HS-5 (cell line): ENCODE measurements around the gene CASS4.
"Not testable (repeated sequence)": the region's sequence is repeated elsewhere in the genome, so short reads cannot be mapped to it uniquely, and the experiment has no call there.

ENCODE experiments used
- DNase-seq: peaks from one replicate; pipeline ENCODE4 v3.0.0-alpha.2; 2012; ENCODE audit warnings: low read depth

The CASS4 gene

DNA sequence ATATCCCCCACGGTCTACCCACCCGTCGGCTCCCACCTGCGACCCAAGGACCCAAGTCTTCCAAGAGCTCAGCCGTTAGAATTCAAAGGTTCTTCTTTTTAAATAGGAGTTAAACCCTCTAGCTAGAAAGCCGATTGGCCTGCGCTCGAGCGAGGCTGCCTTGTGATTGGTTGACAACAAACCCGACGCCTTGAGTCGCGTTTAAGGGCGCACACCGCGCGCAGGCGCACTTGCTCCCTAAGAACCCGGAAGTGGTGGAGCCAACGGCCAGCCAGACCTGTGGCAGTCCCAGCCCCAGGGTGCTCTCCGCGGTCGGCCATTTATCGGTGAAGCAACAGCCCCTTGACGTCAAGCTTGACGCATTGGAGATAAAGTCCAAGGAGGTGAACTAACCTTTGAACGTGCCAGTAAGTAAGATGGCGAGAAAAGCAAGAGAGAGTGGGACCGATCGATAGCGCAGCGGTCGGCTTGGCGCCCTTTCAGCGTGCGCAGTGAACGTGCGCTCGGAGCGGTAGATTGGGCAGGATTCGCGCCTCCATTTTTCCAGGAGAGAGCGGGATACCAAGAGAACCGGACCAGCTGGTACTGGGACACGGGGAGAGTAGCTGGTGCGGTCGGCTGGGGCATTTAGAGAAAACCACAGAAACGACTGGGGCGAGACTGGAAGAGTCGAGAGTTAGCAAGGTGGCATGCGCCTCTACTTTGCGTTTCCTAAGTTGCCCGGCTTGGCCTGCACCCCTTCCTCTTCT is 19.8 kb upstream of the CASS4 start, which contains the start of the genes AURKA and CSTF1:
TSS of gene AURKA (minus strand) at position 84 of the 749 bp plus-strand sequence. CDS start 4,018 bp downstream, outside the sequence.
TSS of gene CSTF1 (plus strand) at position 514 of the 749 bp plus-strand sequence. CDS start 2,908 bp downstream, outside the sequence.
- peak; percentile 95 for DNase-seq

GRCh38 chr20:56392881-56393482 is 19.1 kb upstream of the CASS4 start:
- DNase-seq = no peak

DNA sequence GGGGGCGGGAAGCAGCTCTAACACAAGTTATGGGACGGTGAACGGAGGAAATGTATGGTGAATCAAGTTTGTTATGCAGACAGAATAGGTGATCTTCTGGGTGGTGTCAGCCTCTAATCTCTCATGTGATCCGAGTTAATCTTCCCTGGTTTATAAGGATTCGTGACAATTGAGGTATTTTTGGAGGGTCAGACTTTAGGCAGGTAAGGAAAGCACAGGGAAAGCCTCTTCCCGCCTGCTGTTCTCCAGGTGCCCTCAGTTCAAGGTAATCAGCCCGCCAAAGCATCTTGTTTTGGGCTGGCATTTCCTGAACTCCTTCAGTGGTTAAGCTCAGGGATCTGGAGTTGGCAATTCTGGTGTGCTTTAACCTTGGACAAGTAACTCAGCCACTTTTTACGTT is 18.4 kb upstream of the CASS4 start:
- no peak for DNase-seq

DNA sequence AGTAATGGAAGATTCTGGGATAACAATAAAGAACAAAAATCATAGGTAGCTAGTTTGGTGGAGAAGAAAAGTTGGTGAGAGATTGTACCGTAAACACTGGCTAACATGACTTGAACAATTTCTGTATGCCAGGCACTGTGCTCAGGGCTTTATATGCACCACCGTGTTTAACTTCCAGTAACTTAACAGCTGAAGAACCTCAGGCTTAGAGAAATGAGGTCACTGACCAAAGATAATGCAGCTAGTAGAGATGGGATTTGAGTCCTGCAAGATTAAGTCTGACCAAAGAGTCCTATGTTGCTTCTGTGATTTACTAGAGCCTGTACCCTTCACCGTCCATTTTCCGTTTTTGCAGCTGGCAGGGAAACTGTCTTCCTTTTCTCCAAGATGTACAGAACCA is 16.9 kb upstream of the CASS4 start:
- no peak for DNase-seq

DNA sequence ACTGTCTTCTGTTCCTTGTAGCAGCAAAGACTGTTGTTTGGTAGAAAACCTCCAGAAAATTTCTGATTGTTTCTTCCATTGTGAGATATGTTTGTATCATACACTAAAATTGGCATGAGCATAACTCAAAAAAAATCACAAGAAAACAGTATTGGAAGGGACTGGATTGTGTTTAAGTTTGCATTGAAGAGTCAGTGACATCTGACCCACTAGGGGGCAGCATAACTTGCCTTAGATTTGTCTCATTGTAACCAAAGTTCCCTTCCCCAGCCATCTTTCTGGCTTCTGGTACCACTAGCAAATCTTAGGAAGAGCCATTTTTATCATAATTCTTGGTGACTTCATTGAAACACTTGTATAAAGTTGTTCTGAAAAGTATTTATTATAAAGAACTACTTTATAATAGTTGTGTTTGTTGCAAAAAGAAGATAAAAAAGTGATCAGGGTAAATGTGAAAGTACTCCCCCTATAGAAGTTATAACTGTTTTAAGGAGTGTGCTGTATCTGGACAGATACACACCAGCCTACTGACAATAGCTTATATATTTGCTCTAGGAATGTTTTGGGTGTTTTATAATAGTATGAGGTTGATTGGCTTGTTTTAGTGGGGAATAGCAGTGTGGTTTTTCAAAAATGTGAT is 11.9 kb upstream of the CASS4 start:
- DNase-seq = no peak

DNA sequence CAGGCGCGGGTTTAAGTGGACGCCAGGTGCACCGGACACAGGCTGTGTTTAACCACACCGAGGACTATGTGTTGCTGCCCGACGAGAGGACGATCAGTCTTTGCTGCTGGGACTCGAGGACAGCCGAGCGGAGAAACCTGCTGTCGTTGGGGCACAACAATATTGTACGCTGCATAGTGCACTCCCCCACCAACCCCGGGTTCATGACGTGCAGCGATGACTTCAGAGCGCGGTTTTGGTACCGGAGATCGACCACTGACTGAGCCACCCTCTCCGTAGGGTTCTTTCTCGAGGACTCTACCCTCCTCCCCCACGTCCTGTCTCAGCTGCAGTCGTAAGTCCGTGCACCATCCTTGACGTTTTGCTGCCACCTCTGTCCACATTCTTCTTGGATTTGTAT is 8.6 kb upstream of the CASS4 start:
- no peak for DNase-seq

DNA sequence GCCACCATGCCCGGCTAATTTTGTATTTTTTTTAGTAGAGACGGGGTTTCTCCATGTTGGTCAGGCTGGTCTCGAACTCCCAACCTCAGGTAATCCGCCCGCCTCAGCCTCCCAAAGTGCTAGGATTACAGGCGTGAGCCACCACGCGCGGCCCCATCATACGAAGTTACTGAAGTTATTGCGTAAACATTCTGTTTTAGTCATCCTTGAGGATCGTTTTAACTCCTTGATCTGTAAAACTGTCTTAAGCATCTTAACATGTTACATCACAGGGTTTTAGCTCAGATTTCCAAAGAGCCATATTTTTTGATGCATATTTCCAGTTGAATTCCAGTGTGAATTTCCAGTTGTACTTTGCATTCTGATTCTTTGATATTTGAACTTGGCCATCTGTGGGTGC is 6.7 kb upstream of the CASS4 start:
- DNase-seq = not testable (repeated sequence)

- no peak for DNase-seq
These were observed 5.2 kb upstream of the CASS4 start for GRCh38 chr20:56406910-56407309.

GRCh38 chr20:56409521-56409920 is 2.5 kb upstream of the CASS4 start:
- no peak for DNase-seq

GRCh38 chr20:56409956-56410355 is 2.1 kb upstream of the CASS4 start:
- DNase-seq = no peak

GRCh38 chr20:56411287-56411686 is 773 bp upstream of the CASS4 start:
- DNase-seq = not testable (repeated sequence)

- no peak for DNase-seq
These were observed 372 bp downstream of the CASS4 start for GRCh38 chr20:56412473-56412790.

DNA sequence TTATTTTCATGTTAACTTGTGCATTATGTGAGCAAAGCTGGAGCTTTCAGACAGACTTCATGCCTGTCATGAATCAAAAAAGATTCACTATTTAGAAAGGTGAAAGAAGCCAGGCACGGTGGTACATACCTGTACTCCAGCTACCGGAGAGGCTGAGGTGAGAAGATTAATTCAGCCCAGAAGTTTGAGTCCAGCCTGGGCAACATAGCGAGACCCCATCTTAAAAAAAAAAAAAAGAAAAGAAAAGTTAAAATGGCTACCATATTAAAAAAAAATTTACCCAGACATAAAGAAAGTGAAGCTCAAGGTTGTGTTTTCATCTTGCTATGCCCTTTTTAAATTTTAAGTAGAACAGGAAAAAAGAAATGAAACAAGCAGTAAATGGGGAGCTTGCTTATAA is 889 bp downstream of the CASS4 start:
- DNase-seq = no peak

DNA sequence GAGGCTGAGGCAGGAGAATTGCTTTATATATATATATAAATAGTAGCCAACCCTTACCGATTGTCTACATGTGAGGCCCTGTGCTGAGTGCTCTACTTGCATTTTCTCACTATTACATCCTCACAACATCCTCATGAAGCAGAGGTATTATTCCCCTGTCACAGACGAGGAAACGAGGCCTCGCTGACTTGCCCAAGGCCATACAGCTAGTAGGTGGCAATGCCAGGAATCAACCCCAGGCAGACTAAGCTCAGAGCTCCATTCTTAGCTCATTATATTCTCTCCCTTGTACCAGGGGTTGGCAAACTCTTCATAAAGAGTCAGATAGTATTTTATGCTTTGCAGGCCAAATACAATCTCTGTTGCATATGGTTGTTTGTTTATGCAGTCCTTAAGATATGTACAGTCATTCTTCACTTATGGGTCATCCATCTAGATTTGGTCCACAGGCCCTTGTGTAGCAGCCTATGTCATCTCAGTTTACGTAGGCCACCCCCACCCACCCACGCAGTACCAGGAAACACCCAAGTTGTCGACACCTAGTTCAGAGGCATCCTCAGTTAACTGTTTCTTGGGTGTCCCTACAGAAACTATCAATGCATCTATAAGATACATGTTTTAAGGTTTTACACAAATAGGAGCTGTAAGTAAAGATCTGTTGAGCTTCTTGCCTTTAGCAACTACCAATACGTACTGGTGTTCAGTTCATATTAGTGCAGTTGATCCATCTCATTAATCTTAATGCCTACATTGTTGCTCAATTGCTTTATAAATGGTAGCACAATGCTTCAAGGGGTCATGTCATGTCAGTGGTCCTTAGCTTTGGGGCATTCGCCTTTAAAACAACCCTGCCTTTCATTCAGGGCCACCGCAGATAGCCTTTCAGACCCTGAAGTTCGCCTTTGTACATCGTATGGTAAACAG is 3.0 kb downstream of the CASS4 start:
- DNase-seq = no peak

DNA sequence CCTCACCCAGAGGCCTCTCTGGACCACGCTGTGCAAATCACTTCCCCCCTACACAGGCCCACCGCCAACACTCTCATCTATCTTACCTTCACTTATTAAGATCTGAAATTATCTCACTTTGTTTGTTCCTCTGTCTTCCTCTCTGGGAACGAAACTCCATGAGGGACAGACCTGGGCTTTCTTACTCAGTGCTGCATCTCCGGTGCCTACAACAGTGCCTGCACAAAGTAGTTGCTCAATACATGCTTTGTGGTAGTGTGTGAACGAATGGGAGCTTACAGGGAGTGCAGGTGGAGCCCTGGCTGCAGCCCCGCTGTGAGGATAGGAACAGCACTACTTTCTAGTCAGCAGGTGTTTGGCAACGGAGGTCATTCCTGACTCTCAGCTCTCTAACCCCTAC is 5.3 kb downstream of the CASS4 start:
- DNase-seq = no peak

DNA sequence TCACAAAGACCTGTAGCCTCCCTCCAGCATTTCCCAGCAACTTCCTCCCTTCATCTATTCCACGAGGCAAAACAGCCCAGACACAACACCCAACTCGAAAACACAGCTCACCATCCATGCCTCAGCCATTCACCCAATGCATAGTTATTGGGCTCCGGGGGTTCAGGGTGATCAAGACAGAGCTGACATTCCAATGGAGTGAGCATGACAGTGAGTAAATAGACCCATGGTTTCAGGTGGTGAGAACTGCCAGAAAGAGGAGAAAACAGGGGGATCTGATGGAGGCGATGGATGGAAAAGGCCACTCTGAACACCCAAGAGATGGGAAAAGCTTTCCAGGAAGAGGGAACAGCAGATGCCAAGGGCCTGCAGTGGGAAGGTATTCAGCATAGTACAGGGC is 5.9 kb downstream of the CASS4 start:
- DNase-seq = no peak

DNA sequence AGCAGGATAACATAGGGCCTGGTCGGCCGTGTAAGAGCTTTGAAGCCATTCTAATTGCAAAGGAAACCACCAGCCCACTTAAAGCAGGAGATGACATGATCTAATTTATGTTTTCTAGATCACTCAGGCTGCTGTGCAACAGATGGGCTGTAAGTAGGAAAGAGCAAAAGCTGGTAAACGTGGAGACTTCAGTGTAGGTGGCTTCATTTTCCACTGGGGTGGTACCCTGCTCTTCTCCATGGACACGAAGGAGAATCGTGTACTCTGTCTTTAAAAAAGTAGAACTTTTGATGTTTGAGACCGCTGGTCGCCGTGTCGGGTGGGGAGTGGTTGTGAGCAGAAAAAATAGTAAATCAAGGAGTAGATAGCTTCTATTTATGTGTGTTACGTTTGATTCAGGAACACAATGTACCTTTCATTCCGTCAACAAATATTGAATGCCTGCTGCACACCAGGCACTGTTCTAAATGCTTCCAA is 6.4 kb downstream of the CASS4 start:
- DNase-seq = no peak

DNA sequence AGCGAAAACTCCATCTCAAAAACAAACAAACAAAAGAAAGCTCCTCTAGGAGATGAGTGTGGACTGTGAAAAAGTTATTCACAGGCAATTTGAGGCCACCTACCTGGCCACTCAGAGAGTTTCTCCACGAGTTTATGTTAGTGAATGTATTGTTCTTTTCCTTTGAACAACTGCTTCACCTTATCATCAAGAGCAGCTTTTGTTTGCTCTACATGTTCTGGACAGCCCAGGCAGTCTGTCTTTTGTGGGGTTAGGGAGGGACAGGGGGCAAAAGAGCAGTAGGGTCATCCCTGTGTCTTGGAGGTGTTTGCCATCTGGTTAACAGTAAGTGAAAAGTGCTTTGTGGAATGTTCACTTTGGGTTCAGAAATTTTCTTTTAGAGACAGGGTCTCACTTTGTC is 8.0 kb downstream of the CASS4 start:
- no peak for DNase-seq

DNA sequence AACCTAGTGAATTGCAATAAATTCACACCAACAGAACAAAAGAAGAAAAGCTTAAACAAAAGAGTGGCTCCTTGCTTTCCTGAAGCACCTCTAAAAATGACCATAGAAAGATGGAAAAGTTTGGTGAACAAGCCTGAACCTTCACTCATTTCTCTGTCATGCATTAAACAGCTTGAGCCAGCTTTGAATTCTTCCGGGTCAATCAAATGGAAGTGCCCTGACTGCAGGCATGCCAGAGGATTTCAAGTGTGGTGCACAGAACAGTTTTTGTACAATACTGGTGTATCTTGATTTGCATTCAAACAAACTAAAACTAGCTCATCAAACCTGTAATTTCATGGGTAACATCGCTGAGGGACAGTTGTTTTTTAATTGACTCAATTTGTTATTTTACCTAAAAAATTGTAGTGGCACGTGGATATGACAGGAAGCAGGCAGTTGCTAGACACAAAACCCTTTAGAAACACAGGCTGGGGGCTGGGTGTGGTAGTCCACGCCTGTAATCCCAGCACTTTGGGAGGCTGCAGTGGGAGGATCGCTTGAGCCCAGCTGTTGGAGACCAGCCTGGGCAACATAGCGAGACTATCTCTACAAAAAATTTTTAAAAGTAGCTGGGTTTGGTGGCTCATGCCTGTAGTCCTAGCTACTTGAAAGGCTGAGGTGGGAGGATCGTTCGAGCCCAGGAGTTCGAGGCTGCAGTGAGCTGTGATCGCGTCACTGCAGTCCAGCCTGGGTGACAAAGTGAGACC is 9.1 kb downstream of the CASS4 start:
- DNase-seq = no peak

DNA sequence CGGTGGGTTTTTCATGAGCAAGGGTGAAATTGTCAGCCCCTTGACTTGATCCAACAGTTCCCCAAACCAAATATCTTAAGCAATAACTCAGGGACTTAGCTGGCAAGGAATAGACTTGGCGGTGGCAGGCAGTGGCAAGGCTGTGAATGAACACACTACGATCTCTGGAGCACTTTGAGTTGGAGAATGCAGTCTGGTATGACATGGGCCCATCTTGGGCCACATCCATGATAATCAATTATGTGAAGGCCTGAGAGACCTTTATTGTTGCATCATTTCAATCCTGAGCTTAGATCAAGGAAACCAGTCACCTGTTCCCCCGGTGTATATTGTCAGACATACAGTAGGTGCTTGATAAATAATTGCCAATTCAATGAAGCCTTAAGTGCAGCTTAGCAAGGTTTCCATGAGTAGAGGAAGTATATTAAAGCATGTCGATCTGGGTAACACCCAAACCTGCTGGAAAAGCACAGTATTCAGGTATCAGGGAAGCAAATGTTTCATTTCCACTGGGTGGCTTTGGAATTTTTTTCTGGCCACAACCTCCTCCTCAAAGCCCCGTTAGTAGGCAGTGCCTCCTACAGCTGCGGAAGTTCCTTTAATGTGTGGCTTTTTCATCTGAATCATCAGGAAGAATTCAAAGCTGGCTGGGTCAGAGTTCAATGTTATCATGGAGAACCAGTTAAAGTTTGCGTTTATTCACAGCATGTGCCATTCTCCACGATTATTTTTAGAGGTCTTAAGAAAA is 10.2 kb downstream of the CASS4 start:
- DNase-seq = peak; percentile 49

DNA sequence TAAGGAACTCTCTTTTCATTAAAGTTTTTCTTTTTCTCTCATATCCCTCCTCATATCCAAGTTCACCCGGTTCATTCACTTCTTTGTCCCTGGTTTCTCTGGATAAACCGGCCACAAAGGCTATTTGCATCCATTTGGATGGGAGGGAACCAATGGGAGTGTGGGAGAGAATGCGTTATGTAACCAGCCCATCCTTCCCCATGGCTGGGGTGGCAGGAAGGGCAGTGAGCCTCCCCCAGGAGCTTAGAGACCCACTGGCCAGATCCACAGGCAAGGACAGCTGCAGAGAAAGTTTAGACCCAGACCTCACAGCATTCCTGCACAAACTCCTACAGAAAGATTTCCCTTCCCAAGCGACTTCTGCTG is 10.7 kb downstream of the CASS4 start:
- DNase-seq = no peak
